GM12878 (cell line): ENCODE results near the gene TNFAIP3. TPM values are rescaled to one million over a fixed set of nuclear protein-coding genes. Genes with fewer than 3 reads are reported as not detected.

Experiments used
- ATAC-seq: fragments of 200-7000 bp; cut with Tn5 transposase; 3 replicates; pipeline ENCODE4 v1.9.1; 2020; ENCODE audit warnings: mild to moderate bottlenecking, moderate library complexity
- BruUV-seq: library from RNA; stranded (reverse); fragments of 400-500 nt; replicated peaks from 2 replicates; lab custom pipeline; 2021; lab: Mats Ljungman, UMichigan
- CTCF ChIA-PET: fragments of 300-600 bp; sonication (Branson Sonifier 250); formaldehyde crosslinking; extraction: SDS; loops from one replicate; lab custom pipeline; 2021; ENCODE audit warnings: inconsistent platforms; lab: Yijun Ruan, JAX
- POLR2A ChIA-PET: fragments of 350-600 bp; formaldehyde crosslinking; extraction: SDS; loops from one replicate; lab custom pipeline; 2021; ENCODE audit warnings: inconsistent platforms; lab: Charles Lee
- RAD21 ChIA-PET: fragments of 300-600 bp; sonication (Branson Sonifier 250); formaldehyde crosslinking; loops from one replicate; lab custom pipeline; 2023; ENCODE audit warnings: antibody characterized with exemption; ENCODE audit not compliant: unreplicated experiment; lab: Charles Lee
- SMC1A ChIA-PET: fragments of 300-600 bp; sonication (Branson Sonifier 250); formaldehyde crosslinking; loops from one replicate; lab custom pipeline; 2023; ENCODE audit not compliant: unreplicated experiment, uncharacterized antibody; lab: Charles Lee
- DNase-seq: peaks from one replicate; pipeline ENCODE4 v3.0.0-alpha.2; 2011; ENCODE audit warnings: low read depth, low spot score
- FAIRE-seq: peaks from 3 replicates; lab custom pipeline; 2011; peaks lifted over from hg19 to GRCh38; lab: Jason Lieb, UNC
- H2AFZ ChIP-seq: 2 replicates; pipeline ENCODE4 v1.6.0; 2011; ENCODE audit warnings: low read depth, low read length, control low read depth; ENCODE audit not compliant: control insufficient read depth
- H3K27ac ChIP-seq: 2 replicates; pipeline ENCODE4 v1.5.1; 2011; ENCODE audit warnings: control low read depth; ENCODE audit not compliant: control insufficient read depth, insufficient read depth
- H3K27me3 ChIP-seq, 2 experiments: replicated peaks in 1 of 2; 2 replicates each; pipeline versions ENCODE4 v1.6.0 to v1.6.1; 2011; ENCODE audit warnings: low read length in 1 of 2; ENCODE audit not compliant: control insufficient read depth in 2 of 2, insufficient read depth in 2 of 2
- H3K36me3 ChIP-seq, 2 experiments: 2 replicates each; pipeline ENCODE4 v1.5.1; 2011; ENCODE audit warnings: low read length in 1 of 2; ENCODE audit not compliant: control insufficient read depth in 2 of 2, insufficient read depth in 2 of 2
- H3K4me1 ChIP-seq: 2 replicates; pipeline ENCODE4 v1.6.1; 2011; ENCODE audit warnings: mild to moderate bottlenecking, low read length, moderate library complexity, mixed read lengths; ENCODE audit not compliant: control insufficient read depth, insufficient read depth
- H3K4me2 ChIP-seq: 2 replicates; pipeline ENCODE4 v1.6.0; 2011; ENCODE audit warnings: control low read depth; ENCODE audit not compliant: control insufficient read depth, insufficient read depth
- H3K4me3 ChIP-seq: fragments of 200-600 bp; sonication (generic); 2 replicates; pipeline ENCODE4 v1.5.1; 2016
- H3K79me2 ChIP-seq: 2 replicates; pipeline ENCODE4 v1.6.0; 2011; ENCODE audit warnings: low read length; ENCODE audit not compliant: control insufficient read depth, insufficient read depth
- H3K9ac ChIP-seq: 2 replicates; pipeline ENCODE4 v1.8.0; 2011; ENCODE audit warnings: low read length, control low read depth, mixed read lengths; ENCODE audit not compliant: control insufficient read depth, insufficient read depth
- H3K9me3 ChIP-seq: replicated peaks from 3 replicates; pipeline ENCODE4 v1.5.1; 2011; ENCODE audit warnings: mild to moderate bottlenecking, low read length; ENCODE audit not compliant: control insufficient read depth, insufficient read depth
- H4K20me1 ChIP-seq: 2 replicates; pipeline ENCODE4 v1.6.0; 2011; ENCODE audit not compliant: control insufficient read depth, insufficient read depth
- BACH1 ChIP-seq: fragments of 450-650 bp; IDR thresholded peaks from 2 replicates; pipeline ENCODE4 v1.6.1; 2017; ENCODE audit warnings: mild to moderate bottlenecking, borderline replicate concordance
- BMI1 ChIP-seq: fragments of 450-650 bp; IDR thresholded peaks from 2 replicates; pipeline ENCODE4 v1.6.1; 2016; ENCODE audit warnings: mild to moderate bottlenecking, moderate library complexity, borderline replicate concordance
- CREM ChIP-seq: IDR thresholded peaks from 2 replicates; pipeline ENCODE4 v1.6.1; 2014; ENCODE audit warnings: antibody characterized with exemption, low read depth
- DPF2 ChIP-seq: fragments of 450-650 bp; IDR thresholded peaks from 2 replicates; pipeline ENCODE4 v1.6.1; 2017; ENCODE audit warnings: mild to moderate bottlenecking
- EED ChIP-seq: sonication (generic); IDR thresholded peaks from 2 replicates; pipeline ENCODE4 v1.6.1; 2016; ENCODE audit warnings: antibody characterized with exemption, low read depth
- GATAD2B ChIP-seq: fragments of 450-650 bp; conservative IDR thresholded peaks from 2 replicates; pipeline ENCODE4 v1.6.1; 2017; ENCODE audit warnings: low read depth, mild to moderate bottlenecking, moderate library complexity
- IKZF2 ChIP-seq, 2 experiments: fragments of 450-650 bp; IDR thresholded peaks; 2 replicates each; pipeline ENCODE4 v1.6.1; 2017; ENCODE audit warnings: mild to moderate bottlenecking in 2 of 2, moderate library complexity in 2 of 2
- IRF4 ChIP-seq: IDR thresholded peaks from 2 replicates; pipeline ENCODE4 v1.6.1; 2011; ENCODE audit warnings: low read depth, low read length
- LARP7 ChIP-seq: fragments of 450-650 bp; IDR thresholded peaks from 2 replicates; pipeline ENCODE4 v1.6.1; 2017; ENCODE audit warnings: mild to moderate bottlenecking
- POLR2A ChIP-seq: IDR thresholded peaks from 2 replicates; pipeline ENCODE4 v1.6.1; 2011; ENCODE audit warnings: low read depth, mild to moderate bottlenecking, low read length
- POLR2AphosphoS2 ChIP-seq: IDR thresholded peaks from 2 replicates; pipeline ENCODE4 v1.6.1; 2011; ENCODE audit warnings: low read depth, mild to moderate bottlenecking, low read length, improper control_type of control experiment, moderate library complexity
- POLR2AphosphoS5 ChIP-seq: IDR thresholded peaks from 2 replicates; pipeline ENCODE4 v1.6.1; 2011; ENCODE audit warnings: mild to moderate bottlenecking, low read length, inconsistent platforms
- RCOR1 ChIP-seq: conservative IDR thresholded peaks from 2 replicates; pipeline ENCODE4 v1.6.1; 2012; ENCODE audit warnings: low read depth, low read length, improper control_type of control experiment
- RELA ChIP-seq: fragments of 450-650 bp; IDR thresholded peaks from 2 replicates; pipeline ENCODE4 v1.8.0; 2014; ENCODE audit warnings: borderline replicate concordance; ENCODE audit not compliant: partially characterized antibody
- RUNX3 ChIP-seq: IDR thresholded peaks from 2 replicates; pipeline ENCODE4 v1.6.1; 2012; ENCODE audit warnings: low read length, inconsistent platforms
- SMAD1 ChIP-seq: fragments of 450-650 bp; IDR thresholded peaks from 2 replicates; pipeline ENCODE4 v1.6.1; 2018; ENCODE audit warnings: mild to moderate bottlenecking, low read depth; ENCODE audit not compliant: partially characterized antibody
- SMAD5 ChIP-seq: IDR thresholded peaks from 2 replicates; pipeline ENCODE4 v1.6.1; 2016; ENCODE audit warnings: antibody characterized with exemption, low read depth
- TCF12 ChIP-seq: IDR thresholded peaks from 2 replicates; pipeline ENCODE4 v1.6.1; 2011; ENCODE audit warnings: low read depth, mild to moderate bottlenecking, low read length
- WGBS: methylation state at CpG from one replicate; pipeline ENCODE4 v1.1.6; 2016; ENCODE audit warnings: low lambda C conversion rate; ENCODE audit not compliant: insufficient replicate concordance, insufficient coverage; ENCODE audit errors: missing lambda C conversion rate; 5-methylcytosine and 5-hydroxymethylcytosine counted together
- in situ Hi-C: fragments of 300-500 bp; cut with MboI; formaldehyde crosslinking; loops from 9 replicates; pipeline ENCODE4 v1.14.3; 2018; ENCODE audit warnings: mixed read lengths
- intact Hi-C: fragments of 100-400 bp; cut with micrococcal nuclease; formaldehyde crosslinking; loops from one replicate; pipeline ENCODE4 v1.14.2; 2022; ENCODE audit not compliant: unreplicated experiment
- polyA plus RNA-seq, 11 experiments: library from polyadenylated mRNA; depleted of rRNA in 4 of 11; unstranded in 6 of 11; stranded (reverse) in 5 of 11; fragments of >200 nt; fragmentation: Nextera tagmentation in 4 of 11; fragmentation: Illumina TruSeq in 1 of 11; extraction: Ambion mirVana in 4 of 11; extraction: Trizol in 1 of 11; gene quantifications; 1 replicate in 1 of 11; 2 replicates in 10 of 11; pipeline versions ENCODE4 v1.2.1 to v1.2.3, GENCODE V29; 2011 to 2016; ENCODE audit warnings: inconsistent platforms in 2 of 11, missing spikeins in 2 of 11, low read depth in 1 of 11
- total RNA-seq, 4 experiments: library from RNA; depleted of rRNA in 3 of 4; stranded (reverse); fragments of >200 nt in 3 of 4; fragmentation: Illumina TruSeq in 1 of 4; extraction: Trizol in 1 of 4; gene quantifications; 2 replicates each; pipeline versions ENCODE4 v1.2.1 to v1.2.3, GENCODE V29; 2013 to 2021
- TF ChIP-seq, protein P1 (sequence below): IDR thresholded peaks from 2 replicates; pipeline ENCODE4 v1.6.1; 2012; ENCODE audit warnings: low read depth, low read length, improper control_type of control experiment
- TF ChIP-seq, protein P2 (sequence below): fragments of 450-650 bp; IDR thresholded peaks from 2 replicates; pipeline ENCODE4 v1.6.1; 2016; ENCODE audit warnings: mild to moderate bottlenecking

TNFAIP3 gene
- total and polyA plus RNA-seq, 10 of the 15 experiments (the other 5 are each of a cell fraction or from before 2014, with no cell fraction given) = 18.0 to 350 (median 127) TPM

DNA sequence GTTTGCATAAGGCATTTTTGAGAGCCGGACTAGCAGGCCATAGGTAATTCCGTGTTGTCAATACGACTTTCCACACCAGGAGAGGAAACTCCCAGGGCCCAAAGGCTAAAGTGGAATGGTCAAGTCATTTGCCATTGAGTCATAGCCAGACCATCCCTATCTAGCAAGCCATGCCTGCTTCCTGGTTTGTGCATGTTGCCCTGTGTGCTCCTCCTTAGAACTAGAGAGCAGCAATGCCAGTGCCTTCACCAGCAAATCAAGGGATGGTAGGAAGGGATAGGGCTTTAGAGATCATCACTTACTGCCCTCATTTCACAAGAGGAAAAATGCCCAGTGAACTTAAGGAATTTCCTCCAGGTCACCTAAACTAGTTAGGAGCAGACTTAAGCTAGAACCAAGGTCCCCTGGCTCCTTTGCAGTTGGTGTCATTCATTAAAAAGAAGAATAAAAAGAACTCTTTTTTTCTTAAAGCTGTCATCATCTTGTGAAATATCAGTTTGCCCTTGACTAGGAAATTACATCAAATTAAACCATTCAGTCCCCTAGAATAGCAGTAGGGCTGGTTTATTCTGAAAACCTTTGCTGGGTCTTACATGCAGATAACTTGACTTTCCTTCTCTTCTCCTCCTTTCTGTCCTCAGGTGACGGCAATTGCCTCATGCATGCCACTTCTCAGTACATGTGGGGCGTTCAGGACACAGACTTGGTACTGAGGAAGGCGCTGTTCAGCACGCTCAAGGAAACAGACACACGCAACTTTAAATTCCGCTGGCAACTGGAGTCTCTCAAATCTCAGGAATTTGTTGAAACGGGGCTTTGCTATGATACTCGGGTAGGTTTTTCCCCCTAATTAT lies 7.4 kb downstream of the TNFAIP3 start:
- H3K4me2 ChIP-seq = peak overlapping the region; percentile 66
- H3K27me3 ChIP-seq = no peaks in the 10 kb centered on the region
- no peaks in the 10 kb centered on the region for H3K9me3 ChIP-seq
- CTCF ChIA-PET = interaction anchor here (0.8 to 24.0 kb wide), 18 partner anchors 7 to 168 kb away, joined by 3 to 712 read pairs (median 6); no protein-coding TSS in a partner anchor
- DNase-seq (no peak), ATAC-seq (peak; percentile 12), FAIRE-seq (no peak)
- H3K4me3 ChIP-seq = peak overlapping the region; percentile 99
- SMC1A ChIA-PET = interaction anchor here (0.6 to 30.6 kb wide), 19 partner anchors 8 to 217 kb away, joined by 3 to 1237 read pairs (median 5); no protein-coding TSS in a partner anchor
- H4K20me1 ChIP-seq = no peaks in the 10 kb centered on the region
- BruUV-seq = no TSS peak
- intact Hi-C loops (loop anchor here (5.0 kb wide), 1 partner anchor 53 kb away; no protein-coding TSS in a partner anchor), in situ Hi-C loops (loop anchor here (10.0 kb wide), 1 partner anchor 240 kb away; no protein-coding TSS in a partner anchor)
- no peak overlapping the region for H2AFZ ChIP-seq
- peaks cover 100% of the 10 kb centered on the region for H3K79me2 ChIP-seq
- peak overlapping the region; percentile 88 for H3K27ac ChIP-seq
- 0 out of 2 replicates have a peak, but pooled peaks cover 5% of the 10 kb centered on the region for H3K4me1 ChIP-seq
- RAD21 ChIA-PET = interaction anchor here (0.7 to 20.6 kb wide), 20 partner anchors 7 to 170 kb away, joined by 3 to 774 read pairs (median 4); no protein-coding TSS in a partner anchor
- 51% methylated on average over 11 of the region's 11 CpGs for WGBS
- peaks cover 34 to 68% of the 10 kb centered on the region in 2 experiments for H3K36me3 ChIP-seq
- H3K9ac ChIP-seq = peak overlapping the region; percentile 74
- POLR2A ChIA-PET = interaction anchor here (0.5 to 6.6 kb wide), 13 partner anchors 11 to 166 kb away, joined by 3 to 36 read pairs (median 4); no protein-coding TSS in a partner anchor
- TF ChIP-seq LARP7 (no peak), IKZF2 (IDR thresholded peaks at IDR 0.05) (peak in 1 of 2 experiments; percentile 42; a peak in 2 of 4 replicates), GATAD2B (no peak), RELA (peak; percentile 27), POLR2A (peak; percentile 43), SMAD1 (peak; percentile 14), POLR2AphosphoS2 (peak; percentile 20; the same call in 1 of the 2 replicates), EED (peak; percentile 61; the same call in 1 of the 2 replicates), IRF4 (peak; percentile 47; the same call in 1 of the 2 replicates), BMI1 (no peak), CREM (no peak), SMAD5 (peak; percentile 32; the same call in 1 of the 2 replicates), RUNX3 (peak; percentile 23; the same call in 1 of the 2 replicates), RCOR1 (no peak), TCF12 (no peak), BACH1 (0 out of 2 replicates have a peak, but pooled peaks have one; percentile 30), POLR2AphosphoS5 (peak; percentile 73), DPF2 (0 out of 2 replicates have a peak, but pooled peaks have one; percentile 21)
- TF ChIP-seq, protein P1, sequence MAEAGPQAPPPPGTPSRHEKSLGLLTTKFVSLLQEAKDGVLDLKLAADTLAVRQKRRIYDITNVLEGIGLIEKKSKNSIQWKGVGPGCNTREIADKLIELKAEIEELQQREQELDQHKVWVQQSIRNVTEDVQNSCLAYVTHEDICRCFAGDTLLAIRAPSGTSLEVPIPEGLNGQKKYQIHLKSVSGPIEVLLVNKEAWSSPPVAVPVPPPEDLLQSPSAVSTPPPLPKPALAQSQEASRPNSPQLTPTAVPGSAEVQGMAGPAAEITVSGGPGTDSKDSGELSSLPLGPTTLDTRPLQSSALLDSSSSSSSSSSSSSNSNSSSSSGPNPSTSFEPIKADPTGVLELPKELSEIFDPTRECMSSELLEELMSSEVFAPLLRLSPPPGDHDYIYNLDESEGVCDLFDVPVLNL = no peak
- TF ChIP-seq, protein P2, sequence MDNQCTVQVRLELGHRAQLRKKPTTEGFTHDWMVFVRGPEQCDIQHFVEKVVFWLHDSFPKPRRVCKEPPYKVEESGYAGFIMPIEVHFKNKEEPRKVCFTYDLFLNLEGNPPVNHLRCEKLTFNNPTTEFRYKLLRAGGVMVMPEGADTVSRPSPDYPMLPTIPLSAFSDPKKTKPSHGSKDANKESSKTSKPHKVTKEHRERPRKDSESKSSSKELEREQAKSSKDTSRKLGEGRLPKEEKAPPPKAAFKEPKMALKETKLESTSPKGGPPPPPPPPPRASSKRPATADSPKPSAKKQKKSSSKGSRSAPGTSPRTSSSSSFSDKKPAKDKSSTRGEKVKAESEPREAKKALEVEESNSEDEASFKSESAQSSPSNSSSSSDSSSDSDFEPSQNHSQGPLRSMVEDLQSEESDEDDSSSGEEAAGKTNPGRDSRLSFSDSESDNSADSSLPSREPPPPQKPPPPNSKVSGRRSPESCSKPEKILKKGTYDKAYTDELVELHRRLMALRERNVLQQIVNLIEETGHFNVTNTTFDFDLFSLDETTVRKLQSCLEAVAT = peak; percentile 20
